ENCODE measurements around the gene STXBP2.

Gene STXBP2

GRCh38 chr19:7657131-7657751, 20.3 kb downstream of the STXBP2 start:
- DNase-seq = no peak

- DNase-seq = no peak
Observed at GRCh38 chr19:7658219-7658686, 21.3 kb downstream of the STXBP2 start.

- no peak for DNase-seq
Observed at GRCh38 chr19:7661744-7662538, 25.0 kb downstream of the STXBP2 start.

GRCh38 chr19:7662657-7663056, 25.7 kb downstream of the STXBP2 start:
- DNase-seq = no peak

- no peak for DNase-seq
Observed at GRCh38 chr19:7663706-7664105, 26.8 kb downstream of the STXBP2 start.

GRCh38 chr19:7665076-7665475, 28.2 kb downstream of the STXBP2 start:
- DNase-seq = no peak

- DNase-seq = no peak
Observed at GRCh38 chr19:7668842-7669241, 31.9 kb downstream of the STXBP2 start, which contains the start of gene RETN. Gene RETN, plus strand, starts transcription at chr19:7669049. Its CDS starts 278 bp downstream, at chr19:7669327.

- DNase-seq = no peak
Observed at GRCh38 chr19:7669641-7670040, 32.7 kb downstream of the STXBP2 start.

- peak; percentile 79 for DNase-seq
Observed at GRCh38 chr19:7670150-7670783, 33.4 kb downstream of the STXBP2 start.

- DNase-seq = no peak
Observed at GRCh38 chr19:7670790-7671189, 33.9 kb downstream of the STXBP2 start.

- no peak for DNase-seq
Observed at GRCh38 chr19:7672522-7672921, 35.6 kb downstream of the STXBP2 start.

- peak; percentile 64 for DNase-seq
Observed at GRCh38 chr19:7674010-7675005, 37.4 kb downstream of the STXBP2 start.

- DNase-seq = no peak
Observed at GRCh38 chr19:7676376-7676775, 39.5 kb downstream of the STXBP2 start.

GRCh38 chr19:7676854-7677253, 39.9 kb downstream of the STXBP2 start, which contains the start of gene MCEMP1:
Gene MCEMP1, plus strand, starts transcription at chr19:7677090. Its CDS starts 31 bp downstream, at chr19:7677121.
- DNase-seq = no peak

GRCh38 chr19:7677669-7678311, 40.9 kb downstream of the STXBP2 start:
- no peak for DNase-seq

- peak; percentile 57 for DNase-seq
Observed at GRCh38 chr19:7678971-7679751, 42.3 kb downstream of the STXBP2 start.

GRCh38 chr19:7679771-7680605, 43.1 kb downstream of the STXBP2 start:
- DNase-seq = no peak

GRCh38 chr19:7680606-7681339, 43.9 kb downstream of the STXBP2 start, which contains the start of gene TRAPPC5:
Gene TRAPPC5, plus strand, starts transcription at chr19:7680833. Its CDS starts 1,421 bp downstream, at chr19:7682254.
- DNase-seq = peak; percentile 96

Data from retina (tissue), 1 donor.